GM12892 (cell line): ENCODE results near the gene SLC6A9.

ENCODE experiments used
- POLR2A ChIP-seq: IDR thresholded peaks from 2 replicates; pipeline ENCODE4 v1.6.1; 2011; ENCODE audit warnings: low read depth, low read length, control low read depth
- POLR2AphosphoS5 ChIP-seq: IDR thresholded peaks from 2 replicates; pipeline ENCODE4 v1.6.1; 2011; ENCODE audit warnings: low read depth, low read length, control low read depth

- TF ChIP-seq POLR2AphosphoS5 = no peak
- TF ChIP-seq POLR2A = no peak
Observed at GRCh38 chr1:43957407-43958040, 73.7 kb downstream of the SLC6A9 start.
